Glomerular endothelial cell (primary cell): ENCODE results near the gene MTCL1. TPM values are rescaled to one million over a fixed set of nuclear protein-coding genes. Genes with fewer than 3 reads are reported as not detected.

Experiments used
- DNase-seq: peaks from one replicate; pipeline ENCODE4 v3.0.0-alpha.2; 2011; ENCODE audit warnings: low read depth, low spot score; ENCODE audit errors: extremely low read depth
- total RNA-seq: library from RNA; depleted of rRNA; stranded (reverse); fragments of >200 nt; gene quantifications from 2 replicates; pipeline ENCODE4 v1.2.3, GENCODE V29; 2015

MTCL1 gene
- total RNA-seq, 1 donor from 2014 or later = 16.3 TPM

DNA sequence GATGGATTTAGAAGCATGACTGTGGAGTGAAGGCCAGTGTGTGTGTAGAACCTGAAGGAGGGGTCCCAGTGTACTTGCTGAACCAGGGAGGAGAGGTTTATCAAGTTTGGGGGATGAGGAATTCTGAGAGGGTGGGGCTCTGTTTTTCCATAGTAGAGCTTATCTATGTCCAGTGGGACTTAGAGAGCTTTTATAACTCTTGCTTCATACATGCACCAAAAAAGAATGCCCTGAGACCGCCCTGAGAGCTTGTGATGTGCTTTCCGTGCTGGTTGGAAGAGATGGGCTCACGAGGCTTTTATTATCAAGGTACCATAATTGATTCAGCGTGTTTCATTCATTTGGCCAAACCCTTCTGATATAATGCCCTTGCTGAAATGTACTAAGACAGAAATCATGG, 100.2 kb downstream of the MTCL1 start:
- DNase-seq = no peak

- DNase-seq = no peak
Measured at GRCh38 chr18:8806100-8806797, 100.9 kb downstream of the MTCL1 start.

DNA sequence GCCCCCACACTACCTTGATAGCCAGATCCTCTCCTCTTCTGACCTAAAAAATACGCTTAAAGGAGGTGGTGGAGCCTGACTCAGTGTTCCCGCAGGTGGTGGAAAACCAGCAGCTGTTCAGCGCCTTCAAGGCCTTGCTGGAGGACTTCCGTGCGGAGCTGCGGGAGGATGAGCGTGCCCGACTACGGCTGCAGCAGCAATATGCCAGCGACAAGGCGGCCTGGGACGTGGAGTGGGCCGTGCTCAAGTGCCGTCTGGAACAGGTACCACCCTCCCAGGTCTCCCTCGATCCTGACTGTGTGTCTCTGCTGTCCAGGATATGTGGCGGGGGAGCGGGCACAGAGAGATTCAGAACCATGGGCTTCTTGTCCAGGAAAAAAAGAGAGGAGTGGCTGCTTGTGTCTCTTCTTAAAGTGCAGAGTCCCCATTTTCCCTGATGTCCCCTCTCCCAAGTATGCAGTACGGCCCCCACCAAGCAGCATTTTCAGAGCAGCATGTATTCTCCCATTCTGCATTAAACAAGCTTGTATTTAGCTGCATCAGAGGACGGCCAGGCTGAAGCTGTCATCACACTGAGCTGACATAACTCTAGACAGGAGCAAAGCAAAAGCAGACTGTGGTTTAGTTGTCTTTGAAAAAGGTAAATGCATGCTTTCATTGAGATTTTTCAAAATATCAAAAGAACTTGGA, 101.6 kb downstream of the MTCL1 start:
- no peak for DNase-seq

DNA sequence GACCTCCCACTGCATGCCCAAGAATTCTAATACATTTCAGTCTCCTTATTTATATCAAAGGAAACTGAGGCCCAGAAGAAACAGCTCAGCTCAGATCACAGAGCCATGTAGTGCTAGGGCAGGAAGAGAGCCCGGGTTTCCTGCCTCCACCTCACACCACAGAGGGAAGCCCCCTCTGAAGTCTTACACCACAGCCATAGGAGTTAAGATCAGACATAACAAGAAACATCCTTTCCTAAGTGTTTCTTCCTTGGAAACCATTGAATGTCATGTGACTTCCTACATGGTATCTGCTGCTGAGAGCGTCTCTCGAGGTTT, 102.1 kb downstream of the MTCL1 start:
- DNase-seq = no peak

DNA sequence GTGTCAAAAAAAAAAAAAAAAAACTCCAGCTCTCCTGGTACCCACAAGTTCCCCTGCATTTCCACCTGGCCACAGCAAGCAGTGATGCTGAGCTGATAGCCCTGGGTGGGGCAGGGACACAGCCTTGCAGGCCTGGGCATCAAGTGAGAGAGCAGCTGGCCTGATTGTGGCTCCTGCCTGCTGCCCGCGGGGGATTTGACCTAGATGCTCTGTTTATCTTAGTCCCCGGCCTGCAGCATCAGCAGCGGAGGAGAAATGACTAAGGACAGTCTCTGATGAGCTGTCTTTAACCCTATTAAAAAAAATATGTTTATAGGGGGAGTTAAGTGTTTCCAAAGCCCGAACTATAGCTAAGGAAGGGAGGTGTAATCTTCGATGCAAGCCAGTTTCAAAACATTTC, 102.6 kb downstream of the MTCL1 start:
- DNase-seq = no peak

DNA sequence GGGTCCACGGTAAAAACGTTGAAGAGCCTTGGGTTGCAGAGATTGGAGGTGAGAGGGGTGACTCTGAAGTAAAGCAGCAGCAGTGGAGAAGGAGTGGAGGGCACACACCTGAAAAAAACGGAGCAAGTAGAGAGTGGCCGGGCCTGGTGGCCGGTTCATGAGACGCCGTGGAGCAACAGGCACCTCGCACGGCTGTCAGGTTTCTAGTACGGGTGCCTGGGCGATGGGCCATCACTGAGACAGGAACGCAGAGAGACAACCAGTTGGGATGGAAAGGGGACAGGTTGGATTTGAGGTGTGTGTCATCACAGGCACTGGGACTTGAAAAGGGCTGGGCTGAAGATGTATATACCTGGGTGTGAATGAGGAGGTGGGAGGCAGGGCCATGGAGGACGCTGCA, 104.2 kb downstream of the MTCL1 start:
- DNase-seq = no peak

GRCh38 chr18:8810157-8810556, 104.8 kb downstream of the MTCL1 start:
- no peak for DNase-seq

- no peak for DNase-seq
Measured at GRCh38 chr18:8811115-8811514, 105.8 kb downstream of the MTCL1 start.

GRCh38 chr18:8812631-8813030, 107.3 kb downstream of the MTCL1 start:
- no peak for DNase-seq

- DNase-seq = no peak
Measured at GRCh38 chr18:8813611-8814010, 108.3 kb downstream of the MTCL1 start.

DNA sequence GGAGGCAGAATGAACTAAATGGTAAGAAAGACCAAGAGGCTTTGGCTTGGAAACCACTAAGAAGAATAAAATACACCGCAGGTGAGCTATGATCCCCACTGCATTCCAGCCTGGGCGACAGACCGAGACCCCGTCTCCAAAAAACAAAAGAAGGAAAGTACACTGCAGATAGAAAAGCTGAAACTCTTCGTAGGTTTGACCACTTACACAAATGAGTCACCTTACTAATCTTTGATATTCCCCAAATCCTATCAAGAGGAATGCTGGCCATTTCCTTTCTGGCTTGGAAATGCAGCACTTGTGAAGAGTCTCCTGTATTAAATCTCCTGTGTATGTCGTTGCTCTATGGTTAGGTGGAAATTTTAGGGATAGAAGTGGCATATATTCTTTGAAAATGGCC, 108.8 kb downstream of the MTCL1 start:
- DNase-seq = no peak

GRCh38 chr18:8816220-8816619, 110.9 kb downstream of the MTCL1 start:
- DNase-seq = no peak

DNA sequence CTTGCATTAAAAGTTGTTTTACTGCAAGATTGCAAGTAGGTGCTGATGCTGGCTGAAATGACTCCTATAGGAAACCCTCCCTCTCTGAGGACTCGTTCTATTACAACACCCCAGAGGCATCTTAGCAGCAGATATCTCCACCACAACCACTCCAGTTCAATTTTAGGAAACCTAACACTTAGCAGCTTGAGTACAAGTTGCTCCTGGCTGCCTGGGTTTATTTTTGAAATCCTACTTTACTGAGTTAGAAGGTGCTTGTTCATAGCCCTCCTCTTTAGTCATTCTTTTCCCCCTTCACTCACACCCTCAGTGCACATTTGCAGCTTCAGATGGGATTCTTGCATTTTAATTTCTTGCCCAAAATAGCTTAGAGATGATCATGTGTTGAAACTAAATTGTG, 111.5 kb downstream of the MTCL1 start:
- no peak for DNase-seq

GRCh38 chr18:8818982-8819381, 113.6 kb downstream of the MTCL1 start:
- DNase-seq = no peak

DNA sequence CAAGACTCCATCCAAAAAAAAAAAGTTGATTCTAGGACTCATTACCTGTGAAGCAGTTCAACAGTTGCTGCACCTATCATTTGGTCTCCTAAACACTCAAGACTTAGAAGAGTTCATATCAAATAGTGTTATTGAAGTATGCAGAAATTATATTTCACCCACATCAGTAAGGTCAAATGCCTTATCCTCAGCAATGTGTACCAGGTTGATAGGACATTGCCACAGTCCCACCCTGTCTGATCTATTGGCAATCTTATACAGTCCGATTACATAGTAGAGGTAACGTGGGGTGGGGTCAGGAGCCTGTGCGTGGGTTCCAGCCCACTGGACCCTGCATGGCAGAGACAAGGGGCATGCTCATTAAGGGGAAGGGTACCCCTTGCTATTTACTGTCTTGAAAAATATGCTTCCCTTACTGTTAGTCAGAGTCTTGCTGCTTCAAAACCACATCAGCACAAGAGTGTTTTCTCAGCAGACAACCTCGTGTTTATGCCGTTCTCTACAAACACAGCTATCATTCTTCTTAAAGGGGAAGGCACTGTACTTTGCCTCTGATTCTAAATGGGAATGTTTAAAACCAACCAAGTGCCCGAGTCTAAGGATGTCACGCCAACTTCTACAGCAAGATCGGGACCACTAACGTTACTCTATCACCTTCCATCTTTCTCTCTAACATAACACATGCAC, 115.2 kb downstream of the MTCL1 start:
- DNase-seq = no peak

GRCh38 chr18:8821083-8821465, 115.7 kb downstream of the MTCL1 start:
- no peak for DNase-seq

GRCh38 chr18:8821531-8821930, 116.2 kb downstream of the MTCL1 start:
- DNase-seq = no peak

GRCh38 chr18:8822643-8823042, 117.3 kb downstream of the MTCL1 start:
- no peak for DNase-seq

GRCh38 chr18:8823530-8823929, 118.2 kb downstream of the MTCL1 start:
- DNase-seq = no peak

DNA sequence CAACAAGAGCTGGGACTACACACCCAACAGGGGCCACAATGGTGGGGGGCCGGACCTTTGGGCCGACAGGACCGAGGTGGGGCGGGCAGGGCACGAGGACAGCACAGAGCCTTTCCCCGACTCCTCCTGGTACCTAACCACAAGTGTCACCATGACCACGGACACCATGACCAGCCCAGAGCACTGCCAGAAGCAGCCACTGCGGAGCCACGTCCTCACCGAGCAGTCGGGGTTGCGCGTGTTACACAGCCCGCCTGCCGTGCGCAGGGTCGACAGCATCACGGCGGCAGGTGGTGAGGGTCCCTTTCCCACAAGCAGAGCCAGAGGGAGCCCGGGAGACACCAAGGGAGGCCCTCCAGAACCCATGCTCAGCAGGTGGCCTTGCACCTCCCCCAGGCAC, 119.5 kb downstream of the MTCL1 start:
- DNase-seq = no peak

DNA sequence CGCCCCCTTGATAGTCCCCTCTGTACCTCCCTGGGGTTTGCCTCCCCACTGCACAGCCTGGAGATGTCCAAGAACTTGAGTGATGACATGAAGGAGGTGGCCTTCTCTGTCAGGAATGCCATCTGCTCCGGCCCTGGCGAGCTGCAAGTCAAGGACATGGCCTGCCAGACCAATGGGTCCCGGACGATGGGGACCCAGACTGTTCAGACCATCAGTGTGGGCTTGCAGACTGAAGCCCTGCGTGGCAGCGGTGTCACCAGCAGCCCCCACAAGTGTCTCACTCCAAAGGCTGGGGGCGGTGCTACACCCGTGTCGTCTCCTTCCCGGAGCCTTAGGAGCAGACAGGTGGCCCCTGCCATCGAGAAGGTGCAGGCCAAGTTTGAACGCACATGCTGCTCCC, 119.9 kb downstream of the MTCL1 start:
- no peak for DNase-seq

DNA sequence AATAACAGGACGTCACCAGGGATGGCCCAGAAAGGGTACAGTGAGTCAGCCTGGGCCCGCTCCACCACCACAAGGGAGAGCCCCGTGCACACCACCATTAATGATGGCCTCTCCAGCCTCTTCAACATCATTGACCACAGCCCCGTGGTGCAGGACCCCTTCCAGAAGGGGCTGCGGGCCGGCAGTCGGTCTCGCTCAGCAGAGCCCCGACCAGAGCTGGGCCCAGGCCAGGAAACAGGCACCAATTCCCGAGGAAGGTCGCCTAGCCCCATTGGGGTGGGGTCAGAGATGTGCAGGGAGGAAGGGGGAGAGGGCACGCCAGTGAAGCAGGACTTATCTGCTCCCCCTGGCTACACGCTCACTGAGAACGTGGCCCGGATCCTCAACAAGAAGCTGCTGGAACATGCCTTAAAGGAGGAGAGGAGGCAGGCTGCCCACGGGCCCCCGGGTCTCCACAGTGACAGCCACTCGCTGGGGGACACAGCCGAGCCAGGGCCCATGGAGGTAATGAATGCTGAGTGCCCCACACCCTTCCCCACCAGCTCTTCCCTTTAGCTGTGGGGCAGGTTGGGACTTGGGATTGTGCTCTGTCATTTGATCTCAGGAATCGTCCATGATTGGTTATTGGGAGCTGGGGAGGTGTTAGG, 120.5 kb downstream of the MTCL1 start:
- DNase-seq = no peak
